M059J (cell line): ENCODE measurements around the gene SLC24A3. TPM values are rescaled to one million over a fixed set of nuclear protein-coding genes. Genes with fewer than 3 reads are reported as not detected.
"Not testable (repeated sequence)": the region's sequence is repeated elsewhere in the genome, so short reads cannot be mapped to it uniquely, and the experiment has no call there.

Source experiments
- DNase-seq: peaks from one replicate; pipeline ENCODE4 v3.0.0-alpha.2; 2012; ENCODE audit warnings: low read depth
- total RNA-seq: library from RNA; depleted of rRNA; stranded (reverse); fragments of >200 nt; shearing (Covaris generic); gene quantifications from 2 replicates; pipeline ENCODE4 v1.2.3, GENCODE V29; 2014

The SLC24A3 gene
- total RNA-seq, 1 experiment from 2014 or later, result 2.8 TPM

DNA sequence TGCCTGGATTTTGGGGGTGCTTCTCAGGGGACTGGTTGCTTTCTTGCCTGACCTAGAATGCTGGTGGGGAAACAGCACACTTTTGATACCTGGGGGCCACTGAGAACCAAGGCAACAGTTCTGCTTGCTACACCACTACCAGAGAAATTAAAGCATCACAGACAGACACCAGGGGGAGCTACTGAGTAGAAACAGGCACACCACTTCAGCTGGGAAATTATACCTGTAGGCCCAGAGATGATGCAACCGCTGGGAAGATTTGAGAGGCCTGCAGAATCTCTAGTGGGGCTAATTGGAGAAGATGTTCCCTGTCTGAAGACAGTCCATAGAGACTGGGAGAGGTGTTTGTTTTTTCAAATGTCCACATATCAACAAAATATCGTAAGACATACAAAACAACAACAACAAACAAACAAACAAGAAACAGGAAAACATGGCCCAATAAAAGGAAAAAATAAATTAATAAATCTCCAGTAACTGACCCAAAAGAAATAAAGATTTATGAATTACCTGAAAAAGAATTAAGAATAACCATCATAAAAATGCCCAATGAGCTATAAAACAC is 416.2 kb downstream of the SLC24A3 start:
- DNase-seq, result peak; percentile 70

DNA sequence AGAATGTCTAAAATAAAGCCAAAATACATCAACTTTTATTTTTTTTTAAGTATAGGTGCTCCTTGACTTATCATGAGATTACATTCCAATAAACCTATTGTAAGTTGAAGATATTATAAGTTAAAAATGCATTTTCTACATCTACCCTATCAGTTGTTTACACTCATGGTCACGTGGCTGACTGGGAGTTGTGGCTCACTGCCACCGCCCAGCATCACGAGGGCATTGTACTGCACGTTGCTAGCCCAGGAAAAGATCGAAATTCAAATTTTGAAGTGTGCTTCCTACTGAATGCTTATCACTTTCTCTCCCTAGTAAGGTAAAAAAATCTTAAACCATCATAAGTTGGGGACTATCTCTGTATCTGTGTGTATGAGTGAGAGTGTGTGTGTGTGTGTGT is 419.0 kb downstream of the SLC24A3 start:
- peak; percentile 19 for DNase-seq

GRCh38 chr20:19633985-19634384 is 421.5 kb downstream of the SLC24A3 start:
- DNase-seq, result peak; percentile 53

DNA sequence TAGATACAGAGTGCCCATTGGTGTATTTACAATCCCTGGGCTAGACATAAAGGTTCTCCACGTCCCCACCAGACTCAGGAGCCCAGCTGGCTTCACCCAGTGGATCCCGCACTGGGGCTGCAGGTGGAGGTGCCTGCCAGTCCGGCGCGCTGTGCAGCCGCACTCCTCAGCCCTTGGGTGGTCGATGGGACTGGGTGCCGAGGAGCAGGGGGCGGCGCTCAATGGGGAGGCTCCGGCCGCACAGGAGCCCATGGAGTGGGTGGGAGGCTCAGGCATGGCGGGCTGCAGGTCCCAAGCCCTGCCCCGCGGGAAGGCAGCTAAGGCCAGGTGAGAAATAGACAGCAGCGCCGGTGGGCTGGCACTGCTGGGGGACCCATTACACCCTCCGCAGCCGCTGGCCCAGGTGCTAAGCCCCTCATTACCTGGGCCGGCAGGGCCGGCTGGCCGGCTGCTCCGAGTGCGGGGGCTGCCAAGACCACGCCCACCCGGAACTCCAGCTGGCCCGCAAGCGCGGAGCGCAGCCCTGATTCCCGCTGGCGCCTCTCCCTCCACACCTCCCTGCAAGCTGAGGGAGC is 427.1 kb downstream of the SLC24A3 start:
- DNase-seq, result not testable (repeated sequence)

DNA sequence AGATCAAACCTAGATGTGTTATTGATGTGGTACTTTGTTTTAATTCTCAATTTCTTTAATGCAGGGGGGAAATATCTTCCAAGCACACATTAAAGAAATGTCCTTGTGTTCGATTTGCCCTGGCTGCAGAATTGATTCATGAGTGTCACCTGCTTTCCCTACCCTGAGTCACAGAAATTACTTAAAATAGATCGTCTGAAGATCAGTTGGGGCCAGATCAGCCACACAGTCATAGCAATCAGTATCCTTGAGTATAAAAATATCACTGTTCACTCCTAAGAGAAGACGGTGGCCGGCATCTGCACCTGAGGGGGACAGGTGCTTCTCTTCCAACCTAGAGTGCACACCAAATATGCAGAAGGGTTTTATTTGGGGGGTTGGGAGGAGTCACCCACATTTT is 430.4 kb downstream of the SLC24A3 start:
- DNase-seq, result no peak

DNA sequence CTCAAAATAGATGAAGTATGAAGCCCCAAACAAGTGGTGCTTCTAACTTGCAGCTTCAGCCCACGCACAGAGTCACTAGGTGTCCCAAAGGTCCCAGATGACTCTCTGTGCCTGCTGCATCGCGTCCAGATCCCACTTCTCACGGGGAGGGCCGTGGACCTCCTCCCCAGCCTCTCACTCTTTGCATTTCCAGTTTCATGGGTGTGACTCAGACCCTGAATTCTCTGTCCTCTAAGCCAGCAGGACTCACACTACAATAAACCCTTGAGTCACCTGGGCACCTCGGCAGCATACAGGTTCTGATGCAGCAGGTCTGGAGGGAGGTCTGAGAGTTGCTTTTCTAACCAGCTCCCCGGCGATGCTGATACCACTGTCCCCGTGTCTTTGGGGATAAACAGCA is 431.6 kb downstream of the SLC24A3 start:
- peak; percentile 38 for DNase-seq

- no peak for DNase-seq
Observed at GRCh38 chr20:19646963-19647362, 434.5 kb downstream of the SLC24A3 start.

DNA sequence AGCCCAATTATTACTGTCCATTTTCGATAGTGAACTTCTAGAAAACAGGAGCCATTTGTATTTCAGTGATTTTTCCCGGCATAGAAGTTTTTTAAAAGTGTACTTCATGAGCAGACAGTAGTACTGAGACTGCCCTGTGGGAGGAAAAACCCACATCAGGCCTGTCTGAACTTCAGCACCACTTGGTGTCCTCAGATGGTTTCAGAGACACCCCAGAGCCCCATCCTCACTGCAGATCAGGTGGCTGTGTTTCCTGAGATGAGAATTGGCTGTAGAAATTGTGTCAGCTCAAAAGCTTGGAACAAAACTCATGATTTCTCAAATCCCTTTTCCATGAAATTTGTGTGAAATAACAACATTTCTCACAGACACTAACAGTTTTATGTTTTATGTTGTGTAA is 435.6 kb downstream of the SLC24A3 start:
- no peak for DNase-seq

GRCh38 chr20:19649041-19649440 is 436.6 kb downstream of the SLC24A3 start:
- no peak for DNase-seq

DNA sequence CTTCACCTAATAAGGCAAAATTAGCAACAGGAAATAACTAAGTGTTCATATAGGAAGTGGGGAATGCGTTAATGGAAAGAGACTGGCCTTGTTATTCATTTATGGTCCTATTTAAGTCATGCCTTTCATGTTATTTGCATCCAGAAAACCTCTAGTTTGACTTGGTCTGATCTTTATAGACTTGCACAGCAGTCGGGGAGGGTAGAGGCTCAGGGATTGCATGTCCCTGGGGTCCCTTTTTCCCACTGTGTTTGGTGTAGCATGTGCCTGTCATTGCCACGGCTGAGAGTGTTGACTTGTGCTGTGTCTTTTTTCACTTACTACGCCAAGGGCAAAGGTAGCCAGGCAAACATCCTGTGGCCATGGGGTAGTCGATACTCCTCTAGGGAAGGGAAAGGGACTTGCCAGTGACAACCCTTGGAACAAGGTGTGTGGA is 440.2 kb downstream of the SLC24A3 start:
- DNase-seq, result no peak

GRCh38 chr20:19653327-19653726 is 440.9 kb downstream of the SLC24A3 start:
- no peak for DNase-seq

DNA sequence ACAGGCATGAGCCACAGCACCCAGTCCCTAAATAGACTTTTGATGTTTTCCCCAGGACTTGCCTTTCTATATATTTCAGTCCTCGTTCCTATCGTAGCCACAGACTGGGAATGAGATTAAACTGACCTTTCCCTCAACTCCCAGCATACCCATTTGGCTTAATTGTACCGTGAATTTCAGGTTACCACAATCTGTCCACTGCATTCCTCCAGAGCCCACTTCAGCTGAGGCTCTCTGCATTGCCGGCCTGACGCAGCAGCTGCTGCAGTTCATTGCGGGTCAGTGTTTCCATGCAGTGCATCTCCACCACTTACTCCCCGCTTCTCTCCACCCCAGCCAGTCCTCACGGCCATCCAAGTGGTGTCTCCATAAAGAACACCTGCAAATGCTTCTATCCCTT is 442.5 kb downstream of the SLC24A3 start:
- DNase-seq, result no peak

DNA sequence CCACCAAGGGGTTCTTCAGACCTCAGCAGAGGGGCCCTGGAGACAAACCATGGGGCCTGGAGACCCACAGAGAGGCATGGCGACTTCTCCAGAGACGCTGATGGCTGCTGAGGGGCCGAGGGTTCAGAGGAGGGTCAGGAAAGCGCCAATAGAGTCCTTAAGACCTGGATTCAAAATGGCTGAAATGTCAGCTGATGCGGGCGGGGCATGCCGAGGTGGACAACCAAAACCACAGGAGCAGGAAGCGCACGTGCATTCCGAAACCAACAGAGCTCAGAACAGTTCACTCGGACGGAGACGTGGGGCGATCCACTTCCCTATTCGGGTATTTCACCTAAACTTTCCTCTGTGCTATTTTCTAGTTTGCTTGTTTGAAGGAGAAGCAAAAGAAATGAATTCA is 445.7 kb downstream of the SLC24A3 start:
- no peak for DNase-seq

DNA sequence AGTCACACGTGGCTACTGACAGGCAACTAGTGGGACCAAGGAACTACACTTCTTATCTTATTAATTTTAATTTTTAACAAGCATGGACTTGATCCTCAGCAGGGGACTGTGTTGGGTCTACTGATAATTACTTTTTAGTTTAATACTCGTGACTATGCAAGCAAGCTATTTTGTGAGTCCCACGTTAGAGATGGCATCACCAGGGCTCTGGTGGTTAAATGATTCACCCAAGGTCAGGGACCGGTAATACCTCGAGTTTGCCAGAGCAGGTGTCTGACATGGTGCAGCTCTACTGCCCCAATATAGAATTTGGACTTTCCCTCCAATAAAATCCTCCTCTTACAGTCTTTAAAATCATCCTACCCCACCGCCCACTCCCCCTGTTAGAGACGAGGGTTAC is 447.0 kb downstream of the SLC24A3 start:
- DNase-seq, result peak; percentile 71

DNA sequence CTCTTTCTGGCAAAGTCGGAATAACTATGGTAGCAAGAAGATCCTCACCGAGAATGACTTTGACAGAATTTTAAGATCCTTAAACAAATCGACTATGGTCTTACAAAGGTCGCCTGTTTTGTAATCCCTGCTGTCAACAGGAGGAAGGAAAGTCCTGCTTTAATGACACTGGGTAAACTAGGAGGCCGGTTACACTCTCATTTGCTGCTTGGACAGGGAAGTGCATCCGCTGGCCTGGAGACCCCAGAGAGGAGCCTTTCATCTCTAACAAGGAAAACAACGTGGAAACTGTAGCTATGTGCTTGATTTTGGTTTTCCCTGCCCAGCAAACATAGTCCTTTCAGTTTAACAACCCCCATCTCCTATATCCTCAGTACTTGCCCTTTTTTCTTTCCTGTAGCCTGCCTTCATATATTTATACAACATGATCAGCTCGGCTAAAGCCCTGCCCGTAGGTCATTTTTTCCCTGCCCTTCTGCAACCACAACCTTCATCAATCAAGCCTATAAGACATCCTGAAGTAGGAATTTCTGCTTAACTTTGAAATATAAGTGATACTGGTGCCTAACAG is 448.5 kb downstream of the SLC24A3 start:
- no peak for DNase-seq

GRCh38 chr20:19661717-19662636 is 449.5 kb downstream of the SLC24A3 start:
- peak; percentile 74 for DNase-seq

DNA sequence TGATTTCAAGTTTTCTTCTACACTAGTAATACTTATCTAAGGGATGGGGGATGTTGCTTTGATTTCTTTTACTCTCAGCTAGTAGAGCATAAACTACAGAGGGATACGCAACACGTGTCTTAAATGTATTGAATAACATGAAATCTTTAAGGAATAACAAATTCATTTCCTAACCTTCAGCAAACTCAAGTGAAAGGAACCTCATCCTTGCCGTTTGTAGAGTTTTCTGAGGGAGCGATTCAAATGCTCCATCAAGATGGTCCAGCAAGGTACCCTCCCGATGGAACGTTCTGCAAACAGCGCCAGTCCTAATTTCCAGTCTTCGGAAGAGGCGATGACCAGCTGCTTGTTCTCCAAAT is 450.2 kb downstream of the SLC24A3 start:
- no peak for DNase-seq

DNA sequence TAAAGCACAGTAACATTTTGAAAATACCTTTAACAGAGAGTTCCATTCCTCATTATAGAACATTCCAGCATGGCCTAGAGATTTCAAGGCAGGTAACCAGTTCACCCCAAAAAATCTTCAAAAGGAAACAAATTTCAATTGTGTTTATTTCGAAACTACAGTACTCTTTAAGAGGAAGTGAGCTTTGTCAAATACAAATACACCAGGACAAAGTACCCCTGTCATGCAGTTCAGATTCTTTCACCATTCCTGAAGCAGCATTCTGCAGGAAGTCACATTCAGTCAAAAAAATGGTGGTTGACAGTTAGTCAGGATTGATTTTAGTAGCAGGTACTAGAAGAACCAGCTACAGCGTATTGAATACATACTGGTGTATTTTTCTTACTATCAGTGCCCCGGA is 456.0 kb downstream of the SLC24A3 start:
- no peak for DNase-seq

GRCh38 chr20:19670829-19671228 is 458.4 kb downstream of the SLC24A3 start:
- DNase-seq, result no peak

DNA sequence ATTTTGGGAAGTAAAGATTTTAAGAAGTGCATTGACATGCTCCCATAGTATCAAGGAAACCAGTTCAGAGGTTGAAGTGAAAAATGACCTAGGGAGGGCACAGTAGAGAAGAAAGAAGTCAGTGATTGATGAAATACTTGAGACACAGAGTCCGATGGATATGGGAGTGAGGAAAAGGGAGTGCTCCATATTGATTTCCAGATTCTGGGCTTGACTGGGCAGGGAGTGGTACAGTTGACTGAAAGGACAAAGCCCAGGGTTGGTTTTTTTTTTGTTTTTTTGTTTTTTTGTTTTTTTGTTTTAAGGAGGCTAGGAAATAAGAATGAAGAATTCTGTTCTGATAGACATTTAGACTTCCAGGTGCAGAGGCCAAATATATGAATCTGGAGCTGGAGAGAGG is 458.9 kb downstream of the SLC24A3 start:
- DNase-seq, result no peak

DNA sequence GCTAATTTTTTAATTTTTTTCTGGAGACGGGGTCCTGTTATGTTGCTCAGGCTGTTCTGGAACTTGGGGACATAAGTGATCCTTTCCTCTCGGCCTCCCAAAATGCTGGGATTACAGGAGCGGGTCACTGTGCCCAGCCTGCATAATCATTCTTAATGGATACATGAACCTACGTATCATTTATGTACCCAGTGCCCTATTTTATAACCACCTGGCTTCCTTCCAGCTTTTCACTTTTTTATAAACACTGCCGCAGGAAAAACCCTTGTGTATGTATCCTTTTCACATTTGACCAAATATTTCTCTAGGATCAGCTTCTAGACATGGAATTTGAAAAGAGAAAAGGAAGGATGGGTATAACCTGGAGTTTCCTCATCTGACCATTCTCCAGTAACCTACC is 460.1 kb downstream of the SLC24A3 start:
- DNase-seq, result no peak

- peak; percentile 37 for DNase-seq
Observed at GRCh38 chr20:19673575-19673974, 461.1 kb downstream of the SLC24A3 start.

DNA sequence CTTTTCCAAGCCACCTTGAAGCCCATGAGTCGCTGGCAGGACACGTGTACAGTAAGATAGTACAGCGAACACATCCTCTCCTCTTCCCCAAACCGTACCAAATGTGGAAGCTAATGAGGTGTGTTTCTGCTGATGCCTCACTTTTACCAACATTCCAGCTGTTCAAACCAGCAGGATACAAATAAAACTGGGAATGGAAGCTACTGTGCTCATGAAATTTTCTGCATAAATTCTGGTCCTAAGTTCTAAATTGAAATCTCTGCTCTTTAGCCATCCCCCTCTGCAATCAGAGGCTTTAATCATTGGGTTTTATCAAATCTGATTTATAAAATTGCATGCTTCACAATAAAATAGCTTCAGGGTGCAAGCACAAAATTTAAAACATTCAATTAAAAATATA is 463.8 kb downstream of the SLC24A3 start:
- DNase-seq, result no peak
